IMR-90 (cell line): ENCODE results near the gene AXDND1. TPM values are rescaled to one million over a fixed set of nuclear protein-coding genes. Genes with fewer than 3 reads are reported as not detected.

Experiments
- ATAC-seq: fragments of 200-7000 bp; cut with Tn5 transposase; 2 replicates; pipeline ENCODE4 v1.9.1; 2020; ENCODE audit warnings: low read depth, mild to moderate bottlenecking, moderate library complexity
- BruUV-seq: library from RNA; stranded (reverse); fragments of 400-500 nt; replicated peaks from 2 replicates; lab custom pipeline; 2021; lab: Mats Ljungman, UMichigan
- CTCF ChIA-PET: fragments of 300-600 bp; formaldehyde crosslinking; extraction: SDS; loops from one replicate; lab custom pipeline; 2021; ENCODE audit warnings: antibody characterized with exemption; lab: Yijun Ruan, JAX
- POLR2A ChIA-PET: fragments of 300-600 bp; sonication (Branson Sonifier 250); formaldehyde crosslinking; loops from one replicate; lab custom pipeline; 2022; ENCODE audit warnings: antibody characterized with exemption; ENCODE audit not compliant: unreplicated experiment; lab: Charles Lee
- DNase-seq: peaks from one replicate; pipeline ENCODE4 v3.0.0; 2013
- H2AFZ ChIP-seq: replicated peaks from 2 replicates; pipeline ENCODE3; 2013; ENCODE audit warnings: low read length, mild to moderate bottlenecking; ENCODE audit not compliant: poor library complexity
- H2AK5ac ChIP-seq: 2 replicates; pipeline ENCODE4 v1.6.1; 2013; ENCODE audit warnings: low read depth, low read length, inconsistent platforms
- H2AK9ac ChIP-seq: replicated peaks from 2 replicates; pipeline ENCODE3; 2013; ENCODE audit warnings: mild to moderate bottlenecking, low read depth, low read length, moderate library complexity; ENCODE audit not compliant: poor library complexity
- H2BK120ac ChIP-seq: 2 replicates; pipeline ENCODE4 v1.6.1; 2013; ENCODE audit warnings: low read depth, low read length, inconsistent platforms
- H2BK15ac ChIP-seq: 3 replicates; pipeline ENCODE4 v1.6.1; 2013; ENCODE audit warnings: low read depth, low read length, inconsistent platforms
- H2BK20ac ChIP-seq: 2 replicates; pipeline ENCODE4 v1.6.1; 2013; ENCODE audit warnings: low read depth, mild to moderate bottlenecking, inconsistent platforms, low read length, moderate library complexity
- H2BK5ac ChIP-seq: 2 replicates; pipeline ENCODE4 v1.6.1; 2013; ENCODE audit warnings: mild to moderate bottlenecking, low read depth, low read length, inconsistent platforms; ENCODE audit not compliant: poor library complexity, severe bottlenecking
- H3K14ac ChIP-seq: replicated peaks from 2 replicates; pipeline ENCODE4 v1.6.1; 2013; ENCODE audit warnings: low read depth, low read length, inconsistent platforms
- H3K18ac ChIP-seq: 2 replicates; pipeline ENCODE4 v1.6.1; 2013; ENCODE audit warnings: low read depth, low read length, control low read depth
- H3K23ac ChIP-seq: 2 replicates; pipeline ENCODE4 v1.6.1; 2013; ENCODE audit warnings: low read depth, low read length, inconsistent platforms
- H3K27ac ChIP-seq: 2 replicates; pipeline ENCODE4 v1.5.1; 2013; ENCODE audit warnings: mild to moderate bottlenecking, control low read depth, low read length; ENCODE audit not compliant: insufficient read depth
- H3K27me3 ChIP-seq: 2 replicates; pipeline ENCODE4 v1.6.1; 2013; ENCODE audit warnings: low read length; ENCODE audit not compliant: control insufficient read depth, insufficient read depth
- H3K36me3 ChIP-seq: 2 replicates; pipeline ENCODE4 v1.6.1; 2013; ENCODE audit warnings: low read length, mixed read lengths; ENCODE audit not compliant: control insufficient read depth, insufficient read depth
- H3K4ac ChIP-seq: 2 replicates; pipeline ENCODE4 v1.6.1; 2013; ENCODE audit warnings: low read depth, low read length, inconsistent platforms
- H3K4me1 ChIP-seq: 2 replicates; pipeline ENCODE4 v1.6.1; 2013; ENCODE audit warnings: low read length, mixed read lengths; ENCODE audit not compliant: control insufficient read depth, insufficient read depth
- H3K4me2 ChIP-seq: 2 replicates; pipeline ENCODE4 v1.6.1; 2013; ENCODE audit warnings: low read depth, mild to moderate bottlenecking, control low read depth, low read length, moderate library complexity
- H3K4me3 ChIP-seq: 2 replicates; pipeline ENCODE4 v1.5.1; 2013; ENCODE audit warnings: low read depth, mild to moderate bottlenecking, control low read depth, low read length, moderate library complexity; ENCODE audit not compliant: insufficient read depth
- H3K56ac ChIP-seq: 2 replicates; pipeline ENCODE4 v1.6.1; 2013; ENCODE audit warnings: low read length, inconsistent platforms; ENCODE audit not compliant: insufficient read depth; ENCODE audit errors: extremely low read depth
- H3K79me1 ChIP-seq, 2 experiments: 2 replicates each; pipeline ENCODE4 v1.6.1; 2013; ENCODE audit warnings: low read length in 2 of 2, inconsistent platforms in 1 of 2, low read depth in 1 of 2
- H3K9ac ChIP-seq: 2 replicates; pipeline ENCODE4 v1.6.1; 2013; ENCODE audit warnings: low read depth, low read length, control low read depth
- H3K9me1 ChIP-seq: 2 replicates; pipeline ENCODE4 v1.6.1; 2013; ENCODE audit warnings: low read length, inconsistent platforms; ENCODE audit not compliant: insufficient read depth
- H3K9me3 ChIP-seq: 2 replicates; pipeline ENCODE4 v1.6.1; 2013; ENCODE audit warnings: low read length; ENCODE audit not compliant: control insufficient read depth, insufficient read depth
- H4K20me1 ChIP-seq: 2 replicates; pipeline ENCODE4 v1.6.1; 2013; ENCODE audit warnings: low read length, inconsistent platforms; ENCODE audit not compliant: insufficient read depth
- H4K5ac ChIP-seq: 2 replicates; pipeline ENCODE4 v1.6.1; 2013; ENCODE audit warnings: mild to moderate bottlenecking, low read depth, low read length, control low read depth
- H4K8ac ChIP-seq, 2 experiments: 2 replicates each; pipeline ENCODE4 v1.6.1; 2013; ENCODE audit warnings: low read depth in 2 of 2, low read length in 2 of 2, control low read depth in 1 of 2, inconsistent platforms in 1 of 2
- H4K91ac ChIP-seq: 2 replicates; pipeline ENCODE4 v1.6.1; 2013; ENCODE audit warnings: low read depth, low read length, inconsistent platforms; ENCODE audit not compliant: insufficient read depth
- BHLHE40 ChIP-seq: fragments of 150-350 bp; IDR thresholded peaks from 2 replicates; pipeline ENCODE4 v1.6.1; 2016; ENCODE audit warnings: mild to moderate bottlenecking, low read depth, low read length
- CEBPB ChIP-seq: IDR thresholded peaks from 2 replicates; pipeline ENCODE4 v1.6.1; 2012; ENCODE audit warnings: low read depth, low read length, improper control_type of control experiment
- CHD1 ChIP-seq: IDR thresholded peaks from 2 replicates; pipeline ENCODE4 v1.6.1; 2012; ENCODE audit warnings: low read depth, low read length, improper control_type of control experiment
- FOS ChIP-seq: fragments of 150-350 bp; IDR thresholded peaks from 2 replicates; pipeline ENCODE4 v1.6.1; 2016; ENCODE audit warnings: low read depth, low read length
- MAFK ChIP-seq: IDR thresholded peaks from 2 replicates; pipeline ENCODE4 v1.6.1; 2012; ENCODE audit warnings: low read depth, low read length, improper control_type of control experiment
- MAZ ChIP-seq: IDR thresholded peaks from 2 replicates; pipeline ENCODE4 v1.6.1; 2012; ENCODE audit warnings: low read depth, mild to moderate bottlenecking, low read length, improper control_type of control experiment, moderate library complexity, borderline replicate concordance
- MXI1 ChIP-seq: IDR thresholded peaks from 2 replicates; pipeline ENCODE4 v1.6.1; 2012; ENCODE audit warnings: low read depth, mild to moderate bottlenecking, low read length, moderate library complexity, borderline replicate concordance
- NFE2L2 ChIP-seq: fragments of 150-350 bp; IDR thresholded peaks from 2 replicates; pipeline ENCODE4 v1.6.1; 2016; ENCODE audit warnings: low read depth, mild to moderate bottlenecking, low read length
- RAD21 ChIP-seq: IDR thresholded peaks from 2 replicates; pipeline ENCODE4 v1.6.1; 2012; ENCODE audit warnings: low read length, improper control_type of control experiment
- RFX5 ChIP-seq: IDR thresholded peaks from 2 replicates; pipeline ENCODE4 v1.8.0; 2012; ENCODE audit warnings: low read depth, mild to moderate bottlenecking, low read length, moderate library complexity
- SMC3 ChIP-seq: fragments of 150-350 bp; IDR thresholded peaks from 2 replicates; pipeline ENCODE4 v1.6.1; 2016; ENCODE audit warnings: low read depth, mild to moderate bottlenecking, antibody characterized with exemption, low read length, moderate library complexity
- WGBS, 2 experiments: methylation state at CpG; one replicate each; pipeline versions ENCODE4 v1.1.5 to v1.1.7; 2013; ENCODE audit warnings: missing lambda C conversion rate in 2 of 2; ENCODE audit not compliant: insufficient read length in 1 of 2; ENCODE audit errors: extremely low coverage in 2 of 2; 5-methylcytosine and 5-hydroxymethylcytosine counted together
- dilution Hi-C: fragments of 300-500 bp; cut with HindIII; formaldehyde crosslinking; loops from one replicate; pipeline ENCODE4 v1.14.3; 2018; ENCODE audit warnings: low sequenced_read_pairs; ENCODE audit not compliant: unreplicated experiment
- in situ Hi-C: fragments of 300-500 bp; cut with MboI; formaldehyde crosslinking; loops from 3 replicates; pipeline ENCODE4 v1.14.3; 2019; ENCODE audit warnings: low sequenced_read_pairs, inconsistent platforms, mixed read lengths
- intact Hi-C: fragments of 100-400 bp; cut with micrococcal nuclease; formaldehyde crosslinking; loops from 2 replicates; pipeline ENCODE4 v1.10.0; 2022
- polyA plus RNA-seq, 3 experiments: library from polyadenylated mRNA; depleted of rRNA; stranded (reverse); fragments of >200 nt; gene quantifications; 2 replicates each; pipeline ENCODE4 v1.2.3, GENCODE V29; 2012; ENCODE audit warnings: low replicate concordance in 1 of 3
- total RNA-seq: library from RNA; depleted of rRNA; stranded (reverse); fragments of >200 nt; gene quantifications from 2 replicates; pipeline ENCODE4 v1.2.3, GENCODE V29; 2012
- TF ChIP-seq, protein P1 (sequence below): conservative IDR thresholded peaks from 2 replicates; pipeline ENCODE4 v1.5.1; 2012; ENCODE audit warnings: mild to moderate bottlenecking, low read depth, low read length, improper control_type of control experiment
- TF ChIP-seq, protein P2 (sequence below): fragments of 150-350 bp; IDR thresholded peaks from 2 replicates; pipeline ENCODE4 v1.6.1; 2017; ENCODE audit warnings: mild to moderate bottlenecking, antibody characterized with exemption, low read length, low read depth

AXDND1 gene
- total and polyA plus RNA-seq, 2 of the 4 experiments (the other 2 are of a cell fraction): not detected

GRCh38 chr1:179583771-179584320, 218.1 kb downstream of the AXDND1 start:
- no peak overlapping the region for H3K23ac ChIP-seq
- ATAC-seq: no peak
- no peak overlapping the region for H3K4ac ChIP-seq
- TF ChIP-seq MAZ: no peak
- TF ChIP-seq MXI1: no peak
- no peak for TF ChIP-seq BHLHE40
- no peak for TF ChIP-seq CHD1
- TF ChIP-seq CEBPB: no peak
- TF ChIP-seq NFE2L2: no peak
- TF ChIP-seq FOS: no peak
- no peak for TF ChIP-seq RAD21
- TF ChIP-seq, protein P1, sequence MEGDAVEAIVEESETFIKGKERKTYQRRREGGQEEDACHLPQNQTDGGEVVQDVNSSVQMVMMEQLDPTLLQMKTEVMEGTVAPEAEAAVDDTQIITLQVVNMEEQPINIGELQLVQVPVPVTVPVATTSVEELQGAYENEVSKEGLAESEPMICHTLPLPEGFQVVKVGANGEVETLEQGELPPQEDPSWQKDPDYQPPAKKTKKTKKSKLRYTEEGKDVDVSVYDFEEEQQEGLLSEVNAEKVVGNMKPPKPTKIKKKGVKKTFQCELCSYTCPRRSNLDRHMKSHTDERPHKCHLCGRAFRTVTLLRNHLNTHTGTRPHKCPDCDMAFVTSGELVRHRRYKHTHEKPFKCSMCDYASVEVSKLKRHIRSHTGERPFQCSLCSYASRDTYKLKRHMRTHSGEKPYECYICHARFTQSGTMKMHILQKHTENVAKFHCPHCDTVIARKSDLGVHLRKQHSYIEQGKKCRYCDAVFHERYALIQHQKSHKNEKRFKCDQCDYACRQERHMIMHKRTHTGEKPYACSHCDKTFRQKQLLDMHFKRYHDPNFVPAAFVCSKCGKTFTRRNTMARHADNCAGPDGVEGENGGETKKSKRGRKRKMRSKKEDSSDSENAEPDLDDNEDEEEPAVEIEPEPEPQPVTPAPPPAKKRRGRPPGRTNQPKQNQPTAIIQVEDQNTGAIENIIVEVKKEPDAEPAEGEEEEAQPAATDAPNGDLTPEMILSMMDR: no peak
- no peak for TF ChIP-seq SMC3
- TF ChIP-seq RFX5: no peak
- TF ChIP-seq, protein P2, sequence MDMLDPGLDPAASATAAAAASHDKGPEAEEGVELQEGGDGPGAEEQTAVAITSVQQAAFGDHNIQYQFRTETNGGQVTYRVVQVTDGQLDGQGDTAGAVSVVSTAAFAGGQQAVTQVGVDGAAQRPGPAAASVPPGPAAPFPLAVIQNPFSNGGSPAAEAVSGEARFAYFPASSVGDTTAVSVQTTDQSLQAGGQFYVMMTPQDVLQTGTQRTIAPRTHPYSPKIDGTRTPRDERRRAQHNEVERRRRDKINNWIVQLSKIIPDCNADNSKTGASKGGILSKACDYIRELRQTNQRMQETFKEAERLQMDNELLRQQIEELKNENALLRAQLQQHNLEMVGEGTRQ: no peak
- TF ChIP-seq MAFK: no peak
- no peaks in the 10 kb centered on the region for H4K20me1 ChIP-seq
- ChIA-PET CTCF (interaction anchor here (0.6 kb wide), 1 partner anchor 11 kb away, joined by 3 read pairs; no protein-coding TSS in a partner anchor), POLR2A (no interaction called here)
- no peak overlapping the region for H2AFZ ChIP-seq
- dilution Hi-C loops: no loop called here
- in situ Hi-C loops: loop anchor here (25.0 kb wide), 1 partner anchor 322 kb away; no protein-coding TSS in a partner anchor
- H3K9me3 ChIP-seq: peaks cover 2% of the 10 kb centered on the region; the same call in 1 of the 2 replicates
- H2AK9ac ChIP-seq: no peak overlapping the region
- BruUV-seq: no TSS peak
- WGBS, 2 experiments: no CpG with 5 or more reads among the region's 5 CpGs
- no peak overlapping the region for H3K4me3 ChIP-seq
- H3K27me3 ChIP-seq: peaks cover 20% of the 10 kb centered on the region
- no peak overlapping the region for H2BK20ac ChIP-seq
- no peak overlapping the region for H2BK5ac ChIP-seq
- H3K9me1 ChIP-seq: no peaks in the 10 kb centered on the region
- no peaks in the 10 kb centered on the region for H3K4me1 ChIP-seq
- no peaks in the 10 kb centered on the region for H3K79me1 ChIP-seq
- H3K27ac ChIP-seq: no peak overlapping the region
- no peak overlapping the region for H4K91ac ChIP-seq
- H3K9ac ChIP-seq: no peak overlapping the region
- no peak overlapping the region for H3K56ac ChIP-seq
- no peak overlapping the region for H3K4me2 ChIP-seq
- H4K8ac ChIP-seq: no peak overlapping the region
- no peak overlapping the region for H2BK120ac ChIP-seq
- H2BK15ac ChIP-seq: no peak overlapping the region
- no peak overlapping the region for H2AK5ac ChIP-seq
- no peak overlapping the region for H3K14ac ChIP-seq
- no peak overlapping the region for H4K5ac ChIP-seq
- no peak for DNase-seq
- intact Hi-C loops: no loop called here
- H3K36me3 ChIP-seq: no peaks in the 10 kb centered on the region
- no peak overlapping the region for H3K18ac ChIP-seq
